Measurements from ENCODE around the gene C1orf94.

The C1orf94 gene

GRCh38 chr1:34176830-34177603 lies at the start of gene C1orf94:
Gene C1orf94, plus strand, starts transcription at chr1:34176907. Its CDS starts 883 bp downstream, at chr1:34177790.
- DNase-seq = no peak

GRCh38 chr1:34127006-34128000 lies 49.4 kb upstream of the C1orf94 start:
- DNase-seq = no peak

GRCh38 chr1:34128186-34128889 lies 48.4 kb upstream of the C1orf94 start:
- DNase-seq = no peak

- DNase-seq = no peak
These were observed 47.1 kb upstream of the C1orf94 start for GRCh38 chr1:34129630-34130029.

- DNase-seq = no peak
These were observed 46.4 kb upstream of the C1orf94 start for GRCh38 chr1:34130306-34130705.

- no peak for DNase-seq
These were observed 45.1 kb upstream of the C1orf94 start for GRCh38 chr1:34131396-34132160.

GRCh38 chr1:34132161-34132420 lies 44.6 kb upstream of the C1orf94 start:
- no peak for DNase-seq

- no peak for DNase-seq
These were observed 39.3 kb upstream of the C1orf94 start for GRCh38 chr1:34137411-34137810.

- DNase-seq = no peak
These were observed 36.6 kb upstream of the C1orf94 start for GRCh38 chr1:34140011-34140676.

- DNase-seq = no peak
These were observed 32.7 kb upstream of the C1orf94 start for GRCh38 chr1:34143975-34144374.

GRCh38 chr1:34144766-34145165 lies 31.9 kb upstream of the C1orf94 start:
- no peak for DNase-seq

- DNase-seq = no peak
These were observed 29.4 kb upstream of the C1orf94 start for GRCh38 chr1:34147301-34147700.

GRCh38 chr1:34149501-34149900 lies 27.2 kb upstream of the C1orf94 start:
- no peak for DNase-seq

- no peak for DNase-seq
These were observed 23.5 kb upstream of the C1orf94 start for GRCh38 chr1:34153246-34153645.

- no peak for DNase-seq
These were observed 20.8 kb upstream of the C1orf94 start for GRCh38 chr1:34155860-34156259.

GRCh38 chr1:34156739-34157138 lies 20.0 kb upstream of the C1orf94 start:
- no peak for DNase-seq

- peak; percentile 39 for DNase-seq
These were observed 13.6 kb upstream of the C1orf94 start for GRCh38 chr1:34162852-34163766.

- no peak for DNase-seq
These were observed 12.6 kb upstream of the C1orf94 start for GRCh38 chr1:34163792-34164731.

- DNase-seq = peak; percentile 10
These were observed 11.8 kb upstream of the C1orf94 start, which contains the start of gene CSMD2 for GRCh38 chr1:34164771-34165391. Gene CSMD2, minus strand, starts transcription at chr1:34165230. Its CDS starts 133 bp downstream, at chr1:34165097.

Data from NCI-H1694 (cell line).